ENCODE data around the gene MB21D2.

The MB21D2 gene

DNA sequence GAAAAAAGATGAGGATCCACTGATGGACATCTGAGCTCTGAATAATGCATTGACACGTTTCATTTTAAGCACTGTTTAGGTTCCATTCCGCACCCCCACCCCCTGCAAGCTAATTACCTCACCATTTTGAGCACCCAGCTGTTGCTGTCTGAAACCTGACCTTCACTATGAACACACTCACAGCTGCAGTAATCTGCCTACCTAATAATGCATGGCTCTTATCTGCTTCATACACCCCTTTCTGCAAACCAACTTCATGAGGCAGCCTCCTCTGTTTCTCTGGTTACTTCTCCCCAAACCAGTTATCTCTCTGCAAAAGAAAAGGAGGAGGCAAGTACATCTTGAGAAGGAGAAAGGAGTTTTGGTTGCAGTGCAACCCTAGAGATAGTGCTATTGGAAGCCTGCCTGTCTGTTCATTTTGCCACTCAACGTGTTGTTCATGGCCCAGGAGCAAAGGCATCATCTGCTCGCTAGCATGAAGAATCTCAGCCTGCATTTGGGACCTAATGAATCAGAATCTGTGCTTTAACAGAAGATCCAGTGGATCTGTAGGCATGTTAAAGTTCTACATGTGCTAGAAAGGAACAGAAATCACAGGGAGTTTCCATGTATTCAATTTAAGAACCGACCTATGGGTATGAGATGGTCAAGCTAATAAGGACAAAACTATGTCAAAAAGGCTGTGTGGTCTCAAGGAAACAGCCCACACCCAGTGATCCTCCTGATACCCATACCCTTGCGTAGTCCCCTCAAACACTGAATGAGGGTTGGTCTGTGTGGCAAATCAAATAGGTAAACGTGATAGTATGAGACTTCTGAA, 87.2 kb downstream of the MB21D2 start:
- no peak for DNase-seq

DNA sequence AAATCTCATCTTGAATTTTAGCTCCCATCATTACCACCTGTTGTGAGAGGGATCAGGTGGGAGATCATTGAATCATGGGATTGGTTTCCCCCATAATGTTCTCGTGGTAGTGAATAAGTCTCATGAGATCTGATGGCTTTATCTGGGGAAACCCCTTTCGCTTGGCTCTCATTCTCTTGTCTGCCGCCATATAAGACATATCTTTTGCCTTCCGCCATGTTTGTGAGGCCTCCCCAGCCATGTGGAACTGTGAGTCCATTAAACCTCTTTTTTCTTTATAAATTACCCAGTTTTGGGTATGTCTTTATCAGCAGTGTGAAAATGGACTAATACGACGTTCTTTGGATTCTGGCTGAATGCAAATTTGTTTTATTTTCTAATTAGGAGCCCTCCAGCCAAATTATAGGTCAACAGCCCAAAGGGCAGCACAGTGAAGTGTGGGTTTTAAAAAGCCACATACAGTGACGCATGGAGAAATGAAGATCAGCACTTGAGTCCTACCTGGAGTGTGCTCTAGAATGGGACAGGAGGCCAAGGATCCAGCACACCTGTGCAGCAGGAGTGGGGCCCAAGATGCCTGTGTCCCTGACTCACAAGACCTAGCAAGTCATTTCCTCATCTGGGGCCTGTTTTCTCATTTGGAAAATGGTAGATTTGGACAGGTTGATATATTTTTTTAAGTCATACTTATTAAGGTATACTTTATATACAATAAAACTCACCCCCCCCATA, 89.6 kb downstream of the MB21D2 start:
- DNase-seq = no peak

DNA sequence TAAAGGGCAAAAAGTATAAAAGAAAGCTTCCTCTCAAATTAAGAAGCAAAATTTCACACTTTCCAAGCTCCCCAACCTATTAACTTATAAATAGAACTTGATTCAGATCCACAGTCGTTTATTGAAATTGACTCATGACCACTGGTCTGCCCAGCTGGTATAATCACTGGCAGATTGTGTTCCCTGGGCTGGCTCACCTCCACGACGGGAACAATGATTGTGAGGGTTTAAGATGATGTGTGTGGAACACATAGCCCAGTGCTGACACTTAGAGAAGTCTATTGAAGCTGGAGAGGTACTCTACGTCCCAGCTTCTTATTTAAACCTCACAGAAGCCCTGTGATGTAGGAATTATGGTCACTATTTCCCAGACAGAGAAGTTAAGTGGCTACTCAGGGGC, 90.4 kb downstream of the MB21D2 start:
- no peak for DNase-seq

DNA sequence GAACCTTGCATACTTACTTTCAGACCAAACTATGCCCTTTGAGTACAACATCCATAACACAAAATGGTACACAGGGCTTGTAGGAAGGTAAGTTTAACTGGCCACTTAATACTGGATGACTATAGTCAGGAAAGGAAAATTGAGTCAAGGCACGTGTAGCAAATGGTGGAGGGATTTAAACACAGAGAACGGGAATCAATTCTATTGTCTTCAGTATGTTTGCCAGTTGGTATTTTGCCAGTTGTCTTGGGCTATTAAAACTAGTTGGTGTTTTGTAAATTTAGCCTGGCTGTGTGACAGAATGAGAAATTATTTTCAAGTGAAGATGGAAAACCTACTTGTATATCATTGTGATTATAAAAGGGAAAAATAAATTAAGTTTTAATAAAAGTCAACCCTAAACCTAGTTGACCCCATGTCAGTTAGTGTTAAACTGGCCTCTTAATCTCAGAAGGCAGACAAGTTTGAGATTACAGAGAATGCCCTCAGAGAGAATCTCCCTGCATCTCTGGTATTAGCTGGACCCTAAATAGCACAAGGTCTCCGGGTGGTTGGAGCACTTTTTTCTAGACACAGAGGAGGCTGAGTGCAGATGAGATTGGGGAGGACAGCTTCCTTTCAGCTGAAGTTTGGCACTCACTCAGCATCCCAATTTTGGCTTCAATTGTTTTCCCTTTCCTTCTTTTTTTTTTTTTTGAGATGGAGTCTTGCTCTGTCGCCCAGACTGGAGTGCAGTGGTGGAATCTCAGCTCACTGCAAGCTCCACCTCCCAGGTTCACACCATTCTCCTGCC, 91.2 kb downstream of the MB21D2 start:
- DNase-seq = no peak

DNA sequence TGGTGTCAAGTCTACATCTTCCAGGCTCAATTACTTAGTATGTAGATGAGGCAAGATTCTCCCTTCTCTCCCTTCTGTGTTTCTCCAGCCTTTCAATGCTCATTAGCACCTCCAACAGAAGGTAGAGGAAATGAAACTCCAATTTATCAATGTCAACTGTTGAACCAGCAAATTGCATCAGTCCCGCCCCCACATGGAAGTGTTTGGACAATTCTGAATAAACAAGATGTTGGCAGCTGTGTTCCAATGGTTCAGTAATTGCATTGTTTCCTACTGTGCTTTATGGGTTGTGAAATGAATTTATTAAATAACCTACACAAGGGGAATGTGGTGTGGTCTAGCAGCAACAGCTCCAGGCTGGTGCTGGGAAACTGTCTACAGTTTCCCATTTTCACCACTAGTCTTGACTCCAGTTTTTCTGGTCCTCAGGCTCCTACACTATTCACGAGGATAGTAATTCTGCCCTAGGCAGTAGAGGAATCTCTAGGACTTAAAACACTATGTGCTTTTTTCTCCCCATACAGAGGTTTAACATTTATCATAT, 91.9 kb downstream of the MB21D2 start:
- no peak for DNase-seq

DNA sequence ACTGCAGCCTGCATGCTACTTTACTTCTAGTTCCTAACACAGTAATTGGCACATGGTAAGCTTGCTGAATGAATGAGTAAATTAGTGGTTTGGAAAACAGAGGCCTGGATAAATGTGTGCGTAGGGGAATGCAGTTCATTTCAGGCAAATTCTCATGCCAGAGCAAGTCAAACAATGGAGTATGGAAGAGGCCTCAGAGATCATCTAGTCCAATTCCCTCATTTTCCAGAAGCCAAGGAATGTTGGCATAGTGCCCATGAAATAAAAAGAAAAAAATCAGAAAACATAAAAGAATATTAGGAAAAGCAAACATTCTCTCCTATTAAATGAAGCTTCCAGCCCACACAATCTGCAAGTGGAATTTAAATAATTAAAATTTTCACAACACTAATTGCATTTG, 92.4 kb downstream of the MB21D2 start:
- no peak for DNase-seq

DNA sequence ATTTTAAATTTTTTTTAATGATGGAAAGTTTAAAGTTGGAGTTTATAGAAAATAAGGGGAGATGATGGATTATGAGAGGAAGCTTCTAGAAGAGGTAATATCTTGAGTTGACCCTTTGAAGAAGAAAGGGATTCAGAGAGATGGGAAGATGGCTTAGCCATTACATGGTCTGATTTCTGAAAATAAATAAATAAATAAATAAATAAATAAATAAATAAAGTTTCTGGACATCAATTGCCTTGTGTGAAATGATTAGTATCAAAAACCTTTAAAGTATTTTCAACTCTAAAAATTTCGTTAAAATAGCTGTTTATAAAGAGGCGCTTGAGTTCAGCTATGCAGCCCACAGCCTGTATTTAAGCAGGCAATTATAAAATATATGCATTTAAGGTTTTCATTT, 93.3 kb downstream of the MB21D2 start:
- no peak for DNase-seq

DNA sequence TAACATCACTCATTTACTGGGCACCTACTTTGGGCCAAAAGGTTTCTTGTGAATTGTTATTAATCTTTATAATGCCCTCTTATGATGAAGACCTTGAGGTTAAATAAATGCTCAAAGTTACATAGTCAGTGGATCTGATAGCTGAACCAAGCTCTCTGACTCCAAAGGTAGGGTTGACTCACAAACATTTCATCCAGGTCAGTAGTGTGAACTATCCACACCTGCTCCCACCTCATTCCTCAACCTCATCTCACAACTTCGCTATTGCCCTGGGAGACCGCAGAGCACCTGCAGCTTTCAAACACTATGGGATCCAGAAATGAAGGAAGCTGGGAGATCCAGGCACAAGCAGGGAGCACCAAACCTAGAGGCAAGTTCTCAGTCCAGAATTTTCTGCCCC, 96.5 kb downstream of the MB21D2 start:
- no peak for DNase-seq

DNA sequence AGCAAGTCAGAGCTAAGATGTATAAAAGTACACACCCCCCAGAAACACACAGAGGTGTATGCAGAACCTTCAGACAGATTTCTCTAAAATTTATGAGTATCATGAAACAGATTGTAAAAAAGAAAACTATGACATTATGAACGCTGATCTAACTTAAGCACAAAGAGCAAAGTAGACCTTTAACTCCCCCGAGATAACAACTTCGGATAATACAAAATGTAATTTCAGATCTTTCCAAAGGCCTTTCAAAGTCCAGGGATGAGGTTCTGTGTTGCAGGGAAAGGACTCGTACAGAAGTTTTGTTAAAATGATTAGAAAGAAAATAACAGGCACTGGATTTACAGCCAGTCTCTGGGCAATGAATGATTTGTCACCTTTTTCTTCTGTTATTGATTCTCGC, 97.5 kb downstream of the MB21D2 start:
- no peak for DNase-seq

DNA sequence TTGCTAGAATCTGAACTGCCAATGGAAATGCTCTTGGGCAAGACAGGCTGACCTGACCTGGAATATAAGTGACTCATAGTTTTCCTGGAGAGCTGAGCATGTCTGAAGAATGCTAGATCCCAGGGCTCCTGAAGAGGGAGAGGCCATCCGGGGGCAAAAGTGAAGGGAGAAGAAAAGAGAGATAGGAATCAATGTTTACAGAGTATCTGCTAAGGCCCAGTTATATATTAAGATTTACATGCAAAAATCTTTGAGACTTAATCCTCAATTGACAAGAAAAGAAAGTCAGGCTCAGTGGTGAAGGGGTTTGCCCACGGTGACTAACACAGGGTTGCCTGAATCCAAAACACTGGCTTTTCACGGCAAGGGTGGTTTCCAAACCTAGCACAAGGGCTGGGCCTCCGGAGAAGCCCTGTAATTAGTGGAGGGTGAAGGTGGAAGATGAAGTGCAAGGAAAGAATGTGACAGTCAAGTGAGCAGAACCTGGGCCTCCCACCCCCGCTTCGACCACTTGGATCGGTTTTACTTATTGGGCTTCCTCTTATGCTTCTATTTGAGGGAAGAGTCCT, 98.6 kb downstream of the MB21D2 start:
- DNase-seq = peak; percentile 22

DNA sequence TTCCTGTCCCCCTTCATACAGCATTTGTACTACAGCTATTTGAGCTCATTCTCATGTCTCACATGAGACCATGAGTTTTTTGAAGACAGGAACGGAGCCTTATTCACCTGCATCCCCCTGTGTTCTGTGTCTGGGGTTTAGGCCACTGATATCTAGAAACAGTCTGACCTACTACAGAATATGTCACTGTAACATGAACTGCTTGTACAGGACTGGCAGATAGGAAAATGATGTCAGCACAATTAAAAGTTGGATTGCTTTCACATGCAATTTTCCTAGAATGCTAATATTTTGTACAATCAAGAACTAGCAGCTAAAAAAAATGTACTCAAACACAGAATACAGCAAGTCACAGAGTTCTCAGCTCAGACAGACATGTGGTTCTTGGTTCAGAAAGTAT, 99.5 kb downstream of the MB21D2 start:
- no peak for DNase-seq

DNA sequence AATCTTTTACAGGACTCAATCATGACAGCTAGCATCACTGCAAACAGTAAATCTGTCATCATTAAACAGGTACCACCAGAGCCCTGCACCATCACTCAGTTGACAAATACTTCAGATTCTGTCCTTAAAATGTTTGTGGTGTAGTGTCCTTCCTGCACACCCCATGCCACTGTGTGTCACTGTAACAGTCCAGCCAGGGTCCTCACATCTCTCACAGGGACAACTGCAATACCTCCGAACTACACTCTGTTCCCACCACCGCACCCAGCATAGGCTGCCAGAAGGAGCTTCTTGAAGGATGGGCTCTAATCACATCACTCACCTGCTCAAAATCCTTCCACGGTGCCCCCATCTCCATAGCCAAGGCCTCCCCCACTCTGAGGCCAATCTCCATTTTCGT, 100.2 kb downstream of the MB21D2 start:
- no peak for DNase-seq

DNA sequence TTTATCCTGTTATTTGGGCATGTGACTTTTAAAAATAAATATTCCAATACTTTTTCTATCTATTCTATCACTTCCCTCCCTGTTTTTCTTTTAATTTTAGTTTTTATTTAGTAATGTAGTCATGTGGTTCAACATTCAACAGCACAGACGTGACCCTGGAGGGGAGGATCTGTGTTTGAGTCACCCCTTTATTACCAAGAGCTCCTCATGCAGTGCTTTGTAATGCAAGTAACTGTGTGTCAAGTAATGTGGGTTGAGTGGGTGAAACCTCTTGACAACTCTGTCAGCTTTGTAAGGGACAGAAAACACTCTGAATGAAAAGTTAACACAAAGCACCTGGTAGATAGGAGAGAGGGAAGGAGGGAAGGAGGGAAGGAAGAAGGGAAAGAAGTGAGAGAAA, 100.6 kb downstream of the MB21D2 start:
- no peak for DNase-seq

DNA sequence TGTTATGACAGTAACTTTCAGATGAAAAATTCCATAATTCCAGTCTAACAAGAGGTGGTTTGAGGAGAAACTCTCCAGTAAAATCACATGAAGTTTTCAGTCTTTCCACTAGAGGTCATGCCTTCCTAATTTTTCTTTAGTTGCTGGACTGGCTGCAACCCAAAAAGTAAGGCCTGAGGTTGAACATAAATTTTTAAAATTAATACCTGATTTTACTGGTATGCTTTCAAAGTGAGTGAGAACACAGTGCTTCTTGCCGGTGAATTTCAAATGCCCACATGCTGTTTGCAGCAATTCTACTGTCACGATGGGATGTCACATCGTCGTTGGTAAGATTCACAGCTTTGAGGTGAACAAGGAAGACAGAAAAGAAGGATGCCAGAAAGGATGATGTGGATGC, 101.3 kb downstream of the MB21D2 start:
- peak; percentile 43 for DNase-seq

DNA sequence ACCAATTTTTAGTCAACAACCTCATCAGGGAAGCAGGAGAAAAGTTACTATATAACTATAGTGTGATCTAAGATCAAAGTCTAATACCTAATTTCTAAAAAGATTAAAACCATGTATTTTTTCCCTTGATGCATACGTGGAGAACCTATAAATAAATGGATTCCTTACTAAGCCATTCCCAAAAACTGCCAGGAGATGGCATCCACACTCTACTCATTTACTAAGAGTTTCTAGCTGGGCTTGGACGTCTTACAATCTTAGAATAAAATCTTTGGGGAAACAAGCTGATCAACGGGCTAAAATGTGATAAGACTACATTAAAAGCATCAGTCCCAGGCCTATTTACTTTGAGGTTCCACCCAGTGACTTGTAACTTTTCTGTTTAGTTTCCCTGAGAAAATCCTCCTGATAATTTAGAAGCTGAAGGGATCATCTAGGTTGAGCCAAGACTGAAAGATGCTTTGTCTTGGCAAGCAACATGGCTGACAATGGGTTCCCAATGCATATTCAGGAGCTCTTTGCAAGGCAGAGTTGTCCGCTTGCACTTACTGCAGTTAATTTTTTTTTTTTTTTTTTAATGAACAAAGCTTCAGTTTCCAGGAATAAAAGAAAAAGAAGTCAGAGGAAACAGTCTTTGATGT, 104.8 kb downstream of the MB21D2 start:
- DNase-seq = peak; percentile 26

DNA sequence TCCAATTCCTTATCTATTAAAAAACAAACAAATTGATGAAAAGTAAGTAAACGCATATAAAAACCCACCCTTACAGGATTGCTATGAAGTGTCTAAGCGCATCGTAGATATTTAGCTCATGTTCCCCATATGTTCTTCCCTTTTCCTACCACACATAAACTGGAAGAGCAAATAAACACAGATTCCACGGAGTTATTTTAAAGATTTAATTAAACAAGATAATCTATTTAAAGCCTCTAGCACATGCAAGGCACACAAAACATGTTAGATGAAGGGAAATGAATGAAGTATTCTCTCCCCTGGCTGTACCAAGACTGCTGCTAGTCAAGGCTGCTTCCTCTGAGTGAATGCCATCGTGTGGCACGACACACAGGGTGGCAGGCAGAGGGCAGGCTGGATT, 111.9 kb downstream of the MB21D2 start:
- no peak for DNase-seq

DNA sequence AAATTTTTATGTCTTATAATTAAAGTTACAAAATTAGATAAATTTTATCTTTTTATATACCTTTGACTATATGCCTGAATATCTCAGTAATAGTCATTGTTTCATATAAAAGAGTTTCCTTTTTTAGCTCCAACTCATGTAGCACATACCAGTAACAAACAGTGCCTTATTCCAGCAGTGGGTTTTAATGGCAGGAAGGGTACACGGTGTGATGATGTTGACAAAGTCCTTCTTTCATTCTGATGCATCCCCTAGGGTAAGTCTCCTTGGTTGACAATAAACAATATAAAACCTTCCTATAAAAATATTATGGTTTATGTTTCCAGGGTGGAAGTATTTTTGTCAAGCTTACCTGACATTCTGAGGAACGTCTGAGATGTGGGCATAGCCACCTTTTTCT, 113.2 kb downstream of the MB21D2 start:
- DNase-seq = no peak

DNA sequence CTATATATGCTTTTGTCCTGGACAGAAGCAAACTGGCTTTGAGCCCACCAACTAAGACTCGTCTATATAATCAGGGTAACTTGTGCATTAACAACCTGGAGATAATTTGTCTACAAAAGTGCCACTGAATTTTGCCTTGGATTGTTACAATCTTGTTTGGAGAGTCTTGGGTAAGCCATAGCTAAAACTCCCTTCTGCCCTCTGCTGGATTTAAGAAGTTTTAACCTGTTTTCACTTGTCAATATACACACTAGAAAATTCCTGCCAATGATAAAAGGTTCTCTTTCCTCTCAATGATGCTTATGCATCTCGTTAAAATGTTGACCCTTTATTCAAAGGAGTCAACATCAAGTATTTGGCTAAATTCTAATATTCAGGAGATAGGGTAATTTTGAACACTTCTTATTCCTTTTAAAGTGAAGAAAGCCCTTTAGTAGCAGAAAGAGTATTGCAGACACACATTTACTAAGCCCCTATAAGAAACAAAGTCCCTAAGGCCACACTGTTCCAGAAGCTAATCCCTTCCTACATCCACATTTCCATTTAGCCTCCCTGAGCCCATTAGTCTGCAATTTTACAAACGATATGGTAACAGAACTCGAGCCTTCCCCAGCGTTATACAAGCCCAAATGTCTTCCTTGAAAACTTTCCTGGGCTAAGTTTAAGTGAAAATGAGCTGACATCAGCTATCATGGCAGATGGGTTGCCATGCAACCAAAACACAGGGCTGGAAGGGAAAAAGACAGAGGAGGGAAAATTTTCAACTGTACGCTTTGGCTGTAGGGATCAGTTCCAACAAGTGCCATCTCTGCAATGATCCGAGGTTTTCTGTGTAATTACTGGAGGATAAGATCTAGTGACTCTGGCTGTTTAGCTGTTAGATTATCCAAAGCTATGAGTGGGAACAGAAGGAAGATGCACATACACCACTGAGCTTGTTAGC, 114.4 kb downstream of the MB21D2 start:
- DNase-seq = no peak

DNA sequence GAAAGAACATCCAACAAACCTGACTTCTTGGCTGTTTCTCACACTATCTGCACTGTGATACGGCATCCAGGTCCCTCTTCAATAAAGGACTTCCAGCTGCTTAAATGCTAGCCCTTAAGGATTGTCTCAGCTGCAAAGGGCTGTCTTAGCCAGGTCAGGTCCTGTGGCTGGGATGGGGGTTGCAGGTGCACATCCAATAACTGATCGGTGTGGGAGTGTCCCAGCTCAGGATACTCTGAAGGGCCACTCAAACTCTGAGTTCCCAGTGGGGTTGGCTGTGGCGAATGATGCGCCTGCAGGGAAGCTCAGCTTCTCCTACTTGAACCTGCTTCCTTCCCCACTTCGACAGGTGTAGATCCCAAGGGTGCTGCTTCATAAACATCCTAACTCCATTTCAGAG, 115.7 kb downstream of the MB21D2 start:
- DNase-seq = no peak

DNA sequence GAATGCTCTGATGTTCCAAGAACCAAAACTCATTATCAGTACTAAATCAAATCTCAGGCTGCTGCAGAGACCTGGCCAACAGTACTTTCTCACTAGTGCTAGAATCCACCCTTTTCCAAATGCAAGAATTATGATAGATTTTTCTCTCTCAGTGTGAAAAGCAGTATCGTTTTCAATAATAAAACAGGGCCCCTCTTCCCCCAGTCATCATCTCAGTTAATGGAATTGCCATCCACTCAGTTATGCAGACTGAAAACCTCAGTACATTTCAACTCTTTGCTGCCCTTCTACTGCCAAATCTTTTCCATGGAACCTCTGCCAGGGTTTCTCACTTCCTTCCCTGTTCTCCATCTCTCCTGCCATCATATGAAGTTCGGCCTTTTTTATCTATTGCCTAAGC, 117.9 kb downstream of the MB21D2 start:
- DNase-seq = no peak

DNA sequence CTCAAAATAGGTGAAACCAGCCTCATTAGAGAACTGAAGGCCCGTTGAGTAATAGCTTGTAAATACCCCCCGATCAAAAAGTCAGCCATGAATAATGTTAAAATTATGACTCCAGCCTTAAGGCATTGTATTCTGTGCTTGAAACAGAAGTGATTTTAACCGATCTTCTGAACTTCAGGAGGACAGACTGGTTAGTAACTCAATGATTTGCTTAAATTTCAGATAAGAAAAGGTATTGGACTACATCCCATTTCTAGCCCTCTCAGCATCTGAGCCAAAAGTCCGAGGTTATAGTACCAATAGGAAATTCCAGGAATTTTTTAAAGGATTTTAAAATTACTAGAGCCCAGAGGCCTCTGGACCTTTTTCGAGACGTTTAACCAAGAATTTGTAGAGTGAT, 122.6 kb downstream of the MB21D2 start:
- no peak for DNase-seq
